ENCODE data around the gene DCHS2.

GRCh38 chr4:154441982-154442381 is 49.6 kb downstream of the DCHS2 start:
- TF ChIP-seq CTCF (IDR thresholded peaks at IDR 0.05) (no peak), EP300 (IDR thresholded peaks at IDR 0.05) (no peak), POLR2A (IDR thresholded peaks at IDR 0.05) (no peak)
